NCI-H1930 (cell line): ENCODE results near the gene SEMA6A.
A peak's percentile ranks its signal among the peaks of the same experiment; 100 is the strongest.

Experiments
- DNase-seq, 2 experiments: peaks; one replicate each; lab custom pipeline; 2025; lab: John Stamatoyannopoulos, UW

SEMA6A gene

GRCh38 chr5:116577064-116577788 lies 2.6 kb upstream of the SEMA6A start:
- DNase-seq = no peak

- peak; percentile 41 to 63 for DNase-seq
These were observed 1.6 kb upstream of the SEMA6A start for GRCh38 chr5:116576053-116576713.

- no peak for DNase-seq
These were observed 866 bp upstream of the SEMA6A start for GRCh38 chr5:116575326-116576052.

- no peak for DNase-seq
These were observed 789 bp downstream of the SEMA6A start for GRCh38 chr5:116573702-116574366.

GRCh38 chr5:116573279-116573701 lies 1.3 kb downstream of the SEMA6A start:
- DNase-seq = no peak

- no peak for DNase-seq
These were observed 2.0 kb downstream of the SEMA6A start for GRCh38 chr5:116572350-116573278.

- no peak for DNase-seq
These were observed 2.9 kb downstream of the SEMA6A start for GRCh38 chr5:116571568-116572349.

GRCh38 chr5:116569999-116570398 lies 4.6 kb downstream of the SEMA6A start:
- DNase-seq = no peak

GRCh38 chr5:116567106-116567505 lies 7.5 kb downstream of the SEMA6A start:
- DNase-seq = no peak

- no peak for DNase-seq
These were observed 8.4 kb downstream of the SEMA6A start for GRCh38 chr5:116566251-116566650.

GRCh38 chr5:116564756-116565490 lies 9.7 kb downstream of the SEMA6A start:
- no peak for DNase-seq

- no peak for DNase-seq
These were observed 10.3 kb downstream of the SEMA6A start for GRCh38 chr5:116564312-116564711.

- DNase-seq = no peak
These were observed 10.8 kb downstream of the SEMA6A start for GRCh38 chr5:116563736-116564308.

GRCh38 chr5:116562669-116563068 lies 12.0 kb downstream of the SEMA6A start:
- DNase-seq = no peak

- DNase-seq = no peak
These were observed 13.0 kb downstream of the SEMA6A start for GRCh38 chr5:116561658-116562057.

GRCh38 chr5:116559673-116560164 lies 14.9 kb downstream of the SEMA6A start:
- no peak for DNase-seq

GRCh38 chr5:116559239-116559638 lies 15.4 kb downstream of the SEMA6A start:
- no peak for DNase-seq

GRCh38 chr5:116557669-116558271 lies 16.9 kb downstream of the SEMA6A start:
- no peak for DNase-seq

GRCh38 chr5:116554764-116555163 lies 19.9 kb downstream of the SEMA6A start:
- peak; percentile 76 to 86 for DNase-seq
